Activated naive CD8-positive, alpha-beta T cell treated with anti-CD3 and anti-CD28 coated beads, Interleukin-2, amount 50 U/mL, for 16 hours (primary cell): Measurements from ENCODE around the gene ABL1.
A peak's percentile ranks its signal among the peaks of the same experiment; 100 is the strongest.
"Not testable (repeated sequence)": the region's sequence is repeated elsewhere in the genome, so short reads cannot be mapped to it uniquely, and the experiment has no call there.

Experiments used
- DNase-seq: peaks from one replicate; pipeline ENCODE4 v3.0.0-alpha.2; 2020; ENCODE audit warnings: low read depth, low spot score

ABL1 gene

DNA sequence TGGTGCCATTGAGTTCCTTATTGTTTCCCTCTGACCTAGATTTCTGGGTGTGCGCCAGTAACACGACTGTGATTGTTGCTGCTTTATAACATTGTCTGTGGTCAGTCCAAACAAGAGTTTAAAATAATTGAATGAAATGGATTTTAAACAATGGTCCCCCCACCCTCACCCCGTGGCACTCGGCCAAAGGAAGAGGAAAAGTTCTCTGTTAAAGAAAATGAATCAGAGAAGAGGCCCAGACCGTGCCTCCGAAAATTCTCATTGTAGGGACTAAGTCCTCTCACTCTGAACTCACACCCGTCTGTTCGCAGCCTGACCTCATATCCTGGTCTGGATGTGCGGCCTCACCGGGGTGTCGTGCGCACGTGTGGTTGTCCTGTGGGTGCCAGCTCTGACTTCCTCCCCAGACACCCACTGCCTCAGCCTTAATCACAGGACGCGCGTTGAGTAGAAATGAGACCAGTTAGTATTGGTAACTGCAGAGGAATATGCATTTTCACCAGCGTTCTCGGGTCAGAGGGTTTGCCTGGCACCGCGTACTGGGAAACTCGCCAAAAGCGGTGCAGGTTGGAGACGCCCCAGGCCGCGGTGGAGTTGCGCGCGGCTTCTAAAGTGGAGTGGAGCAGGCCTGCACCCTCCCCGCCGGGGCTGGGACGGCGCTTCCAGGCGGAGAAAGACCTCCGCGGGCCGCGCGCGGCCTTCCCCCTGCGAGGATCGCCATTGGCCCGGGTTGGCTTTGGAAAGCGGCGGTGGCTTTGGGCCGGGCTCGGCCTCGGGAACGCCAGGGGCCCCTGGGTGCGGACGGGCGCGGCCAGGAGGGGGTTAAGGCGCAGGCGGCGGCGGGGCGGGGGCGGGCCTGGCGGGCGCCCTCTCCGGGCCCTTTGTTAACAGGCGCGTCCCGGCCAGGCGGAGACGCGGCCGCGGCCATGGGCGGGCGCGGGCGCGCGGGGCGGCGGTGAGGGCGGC lies at the start of gene ABL1:
Gene ABL1 (plus strand): TSS at position 884 of the 966 bp plus-strand sequence. CDS start 193 bp downstream, outside the sequence.
- peak; percentile 6 for DNase-seq

GRCh38 chr9:130785940-130786508 lies 49.0 kb upstream of the ABL1 start:
- no peak for DNase-seq

- DNase-seq: no peak
Measured at GRCh38 chr9:130786526-130786925, 48.5 kb upstream of the ABL1 start.

GRCh38 chr9:130789747-130790672 lies 45.0 kb upstream of the ABL1 start:
- no peak for DNase-seq

DNA sequence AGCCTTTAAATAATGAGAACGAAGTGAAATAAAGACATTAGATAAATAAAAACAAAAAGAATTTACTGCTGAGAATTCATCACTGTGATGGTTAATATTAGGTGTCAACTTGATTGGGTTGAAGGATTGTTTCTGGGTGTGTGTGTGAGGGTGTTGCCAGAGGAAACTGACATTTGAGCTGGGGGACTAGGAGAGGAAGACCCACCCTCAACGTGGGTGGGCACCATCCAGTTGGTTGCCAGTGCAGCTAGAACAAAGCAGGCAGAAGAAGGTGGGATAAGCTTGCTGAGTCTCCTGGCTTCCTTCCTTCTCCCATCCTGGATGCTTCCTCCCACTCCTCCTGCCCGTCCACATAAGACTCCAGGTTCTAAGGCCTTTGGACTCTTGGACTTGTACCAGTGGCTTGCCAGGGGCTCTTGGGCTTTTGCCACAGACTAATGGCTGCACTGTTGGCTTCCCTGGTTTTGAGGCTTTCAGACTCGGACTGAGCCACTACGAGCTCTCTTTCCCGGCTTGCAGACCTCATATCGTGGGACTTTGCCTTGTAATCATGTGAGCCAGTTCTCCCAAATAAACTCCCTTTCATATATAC lies 43.7 kb upstream of the ABL1 start:
- DNase-seq: no peak

DNA sequence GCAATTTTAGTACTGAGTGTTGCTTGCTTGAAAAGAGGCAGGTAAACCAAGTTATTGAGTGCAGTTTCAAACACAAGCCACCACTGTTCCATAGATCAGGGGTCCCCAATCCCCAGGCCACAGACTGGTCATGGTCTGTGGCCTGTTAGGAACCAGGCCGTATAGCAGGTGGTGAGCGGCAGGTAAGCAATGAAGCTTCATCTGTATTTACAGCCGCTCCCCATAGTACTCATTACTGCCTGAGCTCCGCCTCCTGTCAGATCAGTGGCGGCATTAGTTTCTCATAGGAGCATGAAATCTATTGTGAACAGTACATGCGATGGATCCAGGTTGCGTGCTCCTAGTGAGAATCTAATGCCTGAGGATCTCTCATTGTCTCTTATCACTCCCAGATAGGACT lies 41.5 kb upstream of the ABL1 start:
- DNase-seq: no peak

- DNase-seq: not testable (repeated sequence)
Measured at GRCh38 chr9:130794021-130794420, 41.0 kb upstream of the ABL1 start.

DNA sequence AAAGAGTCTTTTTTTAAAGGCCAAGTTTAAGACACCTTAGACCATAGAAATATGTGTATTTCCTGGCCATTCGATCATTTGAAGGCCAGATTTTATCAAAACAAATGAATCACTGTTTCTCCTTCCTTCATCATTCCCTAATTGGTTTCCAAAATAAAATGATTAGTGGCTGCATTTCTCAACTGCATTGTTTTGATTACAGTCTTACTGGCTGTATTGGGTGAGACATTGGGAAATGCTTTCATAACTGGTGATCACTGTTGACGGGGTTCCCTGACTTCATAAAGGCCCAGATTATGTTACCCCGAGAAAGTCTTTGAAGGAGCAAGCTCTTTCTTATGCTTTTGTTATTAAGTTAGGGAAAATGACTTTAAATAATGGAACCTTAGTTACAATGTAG lies 40.6 kb upstream of the ABL1 start:
- not testable (repeated sequence) for DNase-seq

DNA sequence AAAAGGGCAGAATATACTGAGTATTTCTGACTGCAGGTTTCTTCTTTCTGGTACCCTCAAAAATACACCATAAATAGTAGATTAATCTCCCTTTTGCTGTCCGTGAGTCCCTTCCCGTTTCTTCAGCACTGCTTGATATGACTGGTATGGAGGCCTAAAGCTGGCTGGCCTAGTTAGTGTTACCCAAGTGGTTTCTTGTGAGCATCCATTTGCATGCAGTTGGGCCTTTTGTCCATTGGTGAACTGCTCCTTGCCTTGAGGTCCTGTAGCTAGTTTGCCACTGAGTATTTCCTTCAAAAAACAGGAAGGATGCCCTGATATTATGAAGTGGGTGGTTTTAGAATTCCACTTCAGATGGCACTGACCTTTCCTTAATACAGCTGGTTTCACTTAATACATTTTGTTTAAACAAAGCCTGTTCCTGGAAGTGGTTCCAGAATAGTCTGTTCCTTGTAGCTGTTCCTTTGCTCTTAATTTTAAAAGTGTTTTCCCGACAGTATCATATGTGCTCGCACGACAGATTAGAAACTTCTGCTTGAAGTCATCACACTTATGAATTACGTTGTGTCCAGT lies 40.0 kb upstream of the ABL1 start:
- no peak for DNase-seq

GRCh38 chr9:130803116-130803515 lies 31.9 kb upstream of the ABL1 start:
- not testable (repeated sequence) for DNase-seq

- DNase-seq: no peak
Measured at GRCh38 chr9:130805510-130806326, 29.3 kb upstream of the ABL1 start.

DNA sequence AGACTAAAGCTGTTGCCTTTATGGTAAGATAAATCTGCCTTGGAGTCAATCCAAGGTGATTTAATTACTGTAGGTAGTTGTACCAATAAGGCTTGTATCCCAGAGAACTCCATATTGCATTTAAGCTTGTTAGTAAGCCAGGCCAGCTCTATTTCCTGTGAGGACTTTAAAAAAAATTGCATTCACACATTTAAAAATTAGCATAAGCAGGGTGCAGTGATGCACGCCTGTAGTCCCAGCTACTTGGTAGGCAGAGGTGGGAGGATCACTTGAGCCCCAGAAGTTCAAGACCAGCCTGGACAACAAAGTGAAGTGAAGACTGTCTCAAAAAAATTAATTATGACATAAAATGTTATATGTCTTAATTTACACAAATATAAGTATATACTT lies 28.7 kb upstream of the ABL1 start:
- no peak for DNase-seq

GRCh38 chr9:130810609-130811136 lies 24.4 kb upstream of the ABL1 start:
- no peak for DNase-seq

DNA sequence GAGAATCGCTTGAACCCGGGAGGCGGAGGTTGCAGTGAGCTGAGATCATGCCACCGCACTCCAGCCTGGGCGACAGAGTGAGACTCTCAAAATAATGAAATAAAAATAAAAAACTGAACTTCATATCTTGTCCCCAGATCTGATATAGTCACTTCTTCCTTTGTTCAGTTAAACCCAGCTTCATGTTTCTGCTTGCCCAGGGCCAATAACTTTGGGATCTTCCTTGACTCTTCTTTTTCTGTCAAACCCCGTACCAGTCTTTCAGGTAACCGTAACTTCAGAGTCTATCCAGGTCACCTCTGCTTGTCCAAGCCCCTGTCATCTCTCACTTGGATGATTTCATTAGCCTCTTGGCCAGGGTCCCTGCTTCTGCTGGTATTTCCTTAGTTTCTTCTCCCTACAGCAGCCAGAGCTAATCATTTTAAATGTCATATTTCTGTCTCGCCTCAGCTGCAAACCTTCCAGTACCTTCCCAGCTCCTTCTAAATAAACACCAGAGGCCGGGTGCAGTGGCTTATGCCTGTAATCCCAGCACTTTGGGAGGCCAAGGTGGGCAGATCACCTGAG lies 19.7 kb upstream of the ABL1 start:
- DNase-seq: no peak

DNA sequence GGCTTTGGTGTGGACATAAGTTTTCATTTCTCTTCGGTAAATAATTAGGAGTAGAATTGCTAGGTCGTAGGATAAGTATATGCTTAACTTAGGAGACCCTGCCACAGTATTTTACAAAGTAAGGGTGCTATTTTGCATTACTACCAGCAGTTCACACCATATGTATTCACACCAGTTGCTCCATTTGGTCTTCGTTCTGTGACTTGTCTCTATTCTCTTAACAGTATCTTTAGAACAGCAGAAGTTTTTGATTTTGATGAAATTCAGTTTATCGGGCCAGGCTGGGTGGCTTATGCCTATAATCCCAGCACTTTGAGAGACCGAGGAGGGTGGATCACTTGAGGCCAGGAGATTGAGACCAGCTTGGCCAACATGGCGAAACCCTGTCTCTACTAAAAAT lies 17.1 kb upstream of the ABL1 start:
- no peak for DNase-seq

GRCh38 chr9:130820135-130820738 lies 14.8 kb upstream of the ABL1 start:
- DNase-seq: no peak

DNA sequence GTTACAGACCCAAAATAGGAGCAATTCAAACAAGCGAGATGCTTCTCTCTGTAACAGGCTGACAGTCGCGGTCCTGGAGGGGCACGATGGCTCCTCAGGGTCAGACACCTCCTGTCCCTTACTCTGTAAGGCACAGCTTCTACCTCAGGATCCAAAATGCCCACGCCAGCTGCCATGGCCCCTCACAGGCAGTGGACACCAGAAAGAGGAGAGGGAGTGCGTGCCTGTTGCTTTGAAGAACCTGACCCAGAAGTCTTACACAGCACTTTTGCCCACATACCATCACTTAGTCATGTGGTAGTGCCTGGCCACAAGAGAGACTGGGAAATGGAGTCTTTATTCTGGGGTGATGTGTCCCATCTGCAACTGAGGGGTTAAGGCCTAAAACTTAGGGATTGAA lies 11.6 kb upstream of the ABL1 start:
- no peak for DNase-seq

- DNase-seq: no peak
Measured at GRCh38 chr9:130824079-130824478, 11.0 kb upstream of the ABL1 start.

DNA sequence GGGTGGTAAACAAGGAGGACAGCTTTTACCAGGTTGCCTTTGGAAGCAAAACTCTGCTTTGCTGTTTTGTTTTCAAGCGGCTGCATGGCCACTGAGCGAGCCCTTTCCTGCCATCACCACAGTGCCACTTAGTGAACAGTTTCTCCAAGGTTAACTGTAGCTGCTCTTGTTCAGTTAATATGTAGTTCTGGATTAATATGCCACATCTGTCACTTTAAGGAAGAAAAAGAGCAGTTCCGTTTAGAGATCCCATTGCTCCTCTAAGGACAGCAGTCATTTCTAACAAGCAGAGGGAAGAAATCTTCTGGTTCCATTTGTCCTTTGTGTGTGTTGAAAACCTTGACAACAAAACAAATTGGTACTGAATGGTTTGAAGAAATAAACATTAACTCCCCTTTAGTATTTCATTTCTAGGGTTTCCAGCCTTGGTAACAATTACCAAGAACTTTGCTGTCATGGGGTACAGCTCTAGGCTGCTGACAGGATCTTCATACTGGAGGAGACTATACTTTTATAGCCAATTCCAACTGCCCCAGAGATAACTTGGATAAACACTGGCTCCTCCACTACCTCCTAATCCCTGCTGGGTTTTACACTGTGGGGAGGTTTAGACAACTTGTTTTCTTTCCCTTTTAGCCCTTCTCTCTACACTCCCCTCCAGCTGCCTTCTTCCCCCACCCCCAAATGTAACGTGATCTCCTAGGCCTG lies 10.3 kb upstream of the ABL1 start:
- no peak for DNase-seq
